A673 (cell line): ENCODE results near the gene TIMM21. TPM values are rescaled to one million over a fixed set of nuclear protein-coding genes. Genes with fewer than 3 reads are reported as not detected.

Experiments
- BruUV-seq: library from RNA; stranded (reverse); fragments of 400-500 nt; replicated peaks from 2 replicates; lab custom pipeline; 2021; lab: Mats Ljungman, UMichigan
- CTCF ChIA-PET: fragments of 300-600 bp; sonication (Branson Sonifier 250); formaldehyde crosslinking; loops from one replicate; lab custom pipeline; 2022; ENCODE audit warnings: antibody characterized with exemption; lab: Charles Lee
- POLR2A ChIA-PET: fragments of 300-600 bp; sonication (Branson Sonifier 250); formaldehyde crosslinking; loops from one replicate; lab custom pipeline; 2022; ENCODE audit warnings: antibody characterized with exemption; ENCODE audit not compliant: low non-redundant PET; lab: Charles Lee
- DNase-seq: peaks from one replicate; pipeline ENCODE4 v3.0.0-alpha.2; 2015; ENCODE audit warnings: low spot score
- H3K27ac ChIP-seq: fragments of 200-600 bp; sonication (generic); 2 replicates; pipeline ENCODE4 v1.5.1; 2016; ENCODE audit warnings: mixed run types, low read depth, mild to moderate bottlenecking, mixed read lengths, antibody characterized with exemption, low read length; ENCODE audit not compliant: poor library complexity, severe bottlenecking
- H3K27me3 ChIP-seq: fragments of 200-600 bp; sonication (generic); replicated peaks from 2 replicates; pipeline ENCODE4 v1.6.1; 2017; ENCODE audit warnings: mixed run types, low read depth, mild to moderate bottlenecking, mixed read lengths, antibody characterized with exemption, low read length; ENCODE audit not compliant: insufficient read depth, poor library complexity
- H3K36me3 ChIP-seq: fragments of 200-600 bp; sonication (generic); 2 replicates; pipeline ENCODE4 v1.6.1; 2016; ENCODE audit warnings: mixed run types, mild to moderate bottlenecking, mixed read lengths, antibody characterized with exemption, low read length; ENCODE audit not compliant: insufficient read depth, poor library complexity, severe bottlenecking
- H3K4me1 ChIP-seq: fragments of 200-600 bp; sonication (generic); 2 replicates; pipeline ENCODE4 v1.6.1; 2017; ENCODE audit warnings: mixed run types, mild to moderate bottlenecking, mixed read lengths, antibody characterized with exemption, low read length; ENCODE audit not compliant: insufficient read depth, poor library complexity, severe bottlenecking
- H3K4me3 ChIP-seq: fragments of 200-600 bp; sonication (generic); 2 replicates; pipeline ENCODE4 v1.5.1; 2016; ENCODE audit warnings: low read depth, mixed run types, mild to moderate bottlenecking, mixed read lengths, low read length; ENCODE audit not compliant: poor library complexity, severe bottlenecking
- H3K9me3 ChIP-seq: fragments of 200-600 bp; sonication (generic); 2 replicates; pipeline ENCODE4 v1.6.1; 2016; ENCODE audit warnings: mixed run types, low read depth, mild to moderate bottlenecking, mixed read lengths, antibody characterized with exemption, low read length; ENCODE audit not compliant: poor library complexity, severe bottlenecking
- EZH2 ChIP-seq: fragments of 200-600 bp; sonication (generic); IDR thresholded peaks from 2 replicates; pipeline ENCODE4 v1.6.1; 2017; ENCODE audit warnings: borderline replicate concordance, low read depth, mild to moderate bottlenecking, mixed read lengths, antibody characterized with exemption, low read length; ENCODE audit not compliant: poor library complexity, severe bottlenecking
- intact Hi-C: fragments of 100-400 bp; cut with micrococcal nuclease; formaldehyde crosslinking; loops from one replicate; pipeline ENCODE4 v1.10.0; 2022; ENCODE audit not compliant: unreplicated experiment
- total RNA-seq: library from RNA; stranded (reverse); gene quantifications from 2 replicates; pipeline ENCODE4 v1.2.3, GENCODE V29; 2021
- TF ChIP-seq, protein P1 (sequence below): fragments of 300-800, 200-600 bp; sonication (generic); conservative IDR thresholded peaks from 2 replicates; pipeline ENCODE4 v1.5.1; 2017; ENCODE audit warnings: low read depth, mild to moderate bottlenecking, antibody characterized with exemption, low read length, moderate library complexity, mixed read lengths

Gene TIMM21
- total RNA-seq, 1 experiment from 2014 or later, result 85.1 TPM

DNA sequence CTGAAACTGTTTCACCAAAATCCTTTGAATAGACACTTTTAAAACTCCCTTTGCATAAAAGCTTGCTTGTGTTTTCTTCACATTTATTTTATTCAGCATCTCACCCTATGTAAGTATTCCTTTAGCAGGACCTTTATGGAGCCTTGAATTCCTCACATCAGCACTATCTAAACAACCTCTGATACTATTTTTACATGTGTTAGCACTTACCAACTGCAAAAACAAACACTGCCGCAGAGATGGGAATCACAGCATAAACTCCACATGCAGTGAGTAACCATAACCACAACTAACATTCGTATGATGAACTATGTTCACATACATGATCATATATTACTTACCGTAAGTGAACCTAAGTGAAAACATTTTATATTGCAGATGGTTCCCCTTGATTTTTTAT lies 16.1 kb upstream of the TIMM21 start:
- intact Hi-C loops, result no loop called here
- no peak overlapping the region for H3K27ac ChIP-seq
- TF ChIP-seq, protein P1, sequence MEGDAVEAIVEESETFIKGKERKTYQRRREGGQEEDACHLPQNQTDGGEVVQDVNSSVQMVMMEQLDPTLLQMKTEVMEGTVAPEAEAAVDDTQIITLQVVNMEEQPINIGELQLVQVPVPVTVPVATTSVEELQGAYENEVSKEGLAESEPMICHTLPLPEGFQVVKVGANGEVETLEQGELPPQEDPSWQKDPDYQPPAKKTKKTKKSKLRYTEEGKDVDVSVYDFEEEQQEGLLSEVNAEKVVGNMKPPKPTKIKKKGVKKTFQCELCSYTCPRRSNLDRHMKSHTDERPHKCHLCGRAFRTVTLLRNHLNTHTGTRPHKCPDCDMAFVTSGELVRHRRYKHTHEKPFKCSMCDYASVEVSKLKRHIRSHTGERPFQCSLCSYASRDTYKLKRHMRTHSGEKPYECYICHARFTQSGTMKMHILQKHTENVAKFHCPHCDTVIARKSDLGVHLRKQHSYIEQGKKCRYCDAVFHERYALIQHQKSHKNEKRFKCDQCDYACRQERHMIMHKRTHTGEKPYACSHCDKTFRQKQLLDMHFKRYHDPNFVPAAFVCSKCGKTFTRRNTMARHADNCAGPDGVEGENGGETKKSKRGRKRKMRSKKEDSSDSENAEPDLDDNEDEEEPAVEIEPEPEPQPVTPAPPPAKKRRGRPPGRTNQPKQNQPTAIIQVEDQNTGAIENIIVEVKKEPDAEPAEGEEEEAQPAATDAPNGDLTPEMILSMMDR, result no peak
- TF ChIP-seq EZH2, result no peak
- no peak for DNase-seq
- ChIA-PET CTCF (no interaction called here), POLR2A (no interaction called here)
- H3K36me3 ChIP-seq, result no peaks in the 10 kb centered on the region
- H3K9me3 ChIP-seq, result no peaks in the 10 kb centered on the region
- H3K27me3 ChIP-seq, result no peaks in the 10 kb centered on the region
- no peaks in the 10 kb centered on the region for H3K4me1 ChIP-seq
- H3K4me3 ChIP-seq, result no peak overlapping the region
- no TSS peak for BruUV-seq

DNA sequence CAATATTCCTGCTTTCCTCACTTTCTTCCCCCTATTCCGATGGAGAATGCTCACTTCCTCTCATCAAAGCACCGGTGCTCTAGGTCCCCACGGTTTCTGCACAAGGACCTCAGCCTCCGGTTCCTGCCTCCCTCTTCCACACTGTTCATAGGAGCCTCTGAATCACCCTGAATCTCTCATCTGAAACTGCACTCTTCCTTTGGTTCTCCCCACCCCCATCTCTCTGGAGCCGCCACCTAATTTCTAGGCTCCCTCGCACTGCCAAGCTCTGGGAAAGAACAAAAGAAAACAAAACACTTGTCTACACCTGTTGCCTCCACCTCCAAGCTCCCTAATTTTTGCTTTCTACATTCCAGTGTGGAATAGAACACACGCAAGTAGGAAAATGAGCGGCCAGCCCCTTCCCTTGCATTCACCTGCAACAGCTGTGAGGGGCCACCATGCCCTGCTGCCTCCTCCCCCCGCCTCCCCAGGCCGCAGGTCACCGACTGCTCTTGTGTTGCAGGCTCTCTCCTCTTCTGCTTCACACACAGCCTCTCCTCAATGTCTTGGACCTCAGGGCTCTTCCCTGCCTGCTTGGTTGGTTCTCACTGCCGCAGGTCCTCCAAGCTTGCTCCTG lies 10.3 kb upstream of the TIMM21 start:
- no peaks in the 10 kb centered on the region for H3K36me3 ChIP-seq
- ChIA-PET CTCF (no interaction called here), POLR2A (no interaction called here)
- no peak for DNase-seq
- no peak overlapping the region for H3K4me3 ChIP-seq
- H3K9me3 ChIP-seq, result no peaks in the 10 kb centered on the region
- intact Hi-C loops, result no loop called here
- BruUV-seq, result no TSS peak
- H3K27ac ChIP-seq, result no peak overlapping the region
- no peaks in the 10 kb centered on the region for H3K27me3 ChIP-seq
- no peak for TF ChIP-seq EZH2
- TF ChIP-seq, protein P1, result no peak
- H3K4me1 ChIP-seq, result no peaks in the 10 kb centered on the region

DNA sequence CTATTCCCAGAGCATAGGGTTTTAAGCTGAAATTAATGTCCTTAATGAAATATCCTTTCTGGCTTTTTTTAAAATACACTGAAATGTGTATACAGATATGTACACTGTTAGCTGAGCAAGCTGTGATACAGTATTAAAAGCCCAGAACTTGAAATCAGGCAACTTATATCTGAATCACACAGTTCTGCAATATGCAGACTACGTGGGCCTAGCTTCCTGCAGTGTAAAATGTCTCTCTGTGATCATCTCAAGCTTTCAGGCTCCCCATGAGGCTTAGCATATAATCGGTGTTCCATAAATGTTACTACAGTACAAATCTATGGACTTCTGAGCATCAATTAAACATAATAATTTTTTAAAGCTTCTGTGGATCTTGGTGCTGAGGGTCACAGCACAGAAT lies 8.9 kb upstream of the TIMM21 start:
- Histone ChIP-seq H3K27ac (no peak overlapping the region), H3K4me1 (no peaks in the 10 kb centered on the region), H3K4me3 (no peak overlapping the region), H3K27me3 (no peaks in the 10 kb centered on the region), H3K9me3 (no peaks in the 10 kb centered on the region), H3K36me3 (no peaks in the 10 kb centered on the region)
- TF ChIP-seq, protein P1, result no peak
- ChIA-PET POLR2A (no interaction called here), CTCF (no interaction called here)
- intact Hi-C loops, result no loop called here
- no peak for DNase-seq
- BruUV-seq, result no TSS peak
